K562 (cell line): Measurements from ENCODE around the gene TANK. TPM values are rescaled to one million over a fixed set of nuclear protein-coding genes. Genes with fewer than 3 reads are reported as not detected.

Experiments
- ATAC-seq: fragments of 200-7000 bp; cut with Tn5 transposase; 3 replicates; pipeline ENCODE4 v1.9.1; 2020; ENCODE audit warnings: moderate library complexity
- BruUV-seq: library from RNA; stranded (reverse); fragments of 400-500 nt; replicated peaks from 2 replicates; lab custom pipeline; 2021; lab: Mats Ljungman, UMichigan
- CTCF ChIA-PET: fragments of 300-600 bp; formaldehyde crosslinking; extraction: SDS; loops from one replicate; lab custom pipeline; 2021; ENCODE audit warnings: low intra/inter-chr PET ratio; lab: Yijun Ruan, JAX
- POLR2A ChIA-PET: fragments of 300-600, 350-650 bp; sonication (Branson Sonifier 250); formaldehyde crosslinking; extraction: SDS; loops from one replicate; lab custom pipeline; 2021; ENCODE audit warnings: antibody characterized with exemption, inconsistent platforms; lab: Yijun Ruan, JAX
- DNase-seq, 4 experiments: peaks; one replicate each; pipeline versions ENCODE4 v3.0.0 to v3.0.0-alpha.2; 2011 to 2018; ENCODE audit warnings: low spot score in 3 of 4, mixed read lengths in 3 of 4; ENCODE audit errors: extremely low read depth in 1 of 4
- FAIRE-seq: peaks from 2 replicates; lab custom pipeline; 2011; peaks lifted over from hg19 to GRCh38; lab: Jason Lieb, UNC
- H2AFZ ChIP-seq: 2 replicates; pipeline ENCODE4 v1.6.0; 2011; ENCODE audit warnings: low read depth, low read length, control low read depth, inconsistent platforms
- H3K27ac ChIP-seq: fragments of 200-600 bp; 3 replicates; pipeline ENCODE4 v1.8.0; 2011; ENCODE audit warnings: low read depth, mild to moderate bottlenecking, control low read depth, inconsistent platforms, low read length, moderate library complexity, mixed read lengths; ENCODE audit errors: extremely low read depth
- H3K27me3 ChIP-seq, 2 experiments: fragments of 300-600 bp in 1 of 2; 2 replicates in 1 of 2; 3 replicates in 1 of 2; pipeline versions ENCODE4 v1.6.0 to v1.8.0; 2011; ENCODE audit warnings: inconsistent platforms in 2 of 2, low read length in 2 of 2, mild to moderate bottlenecking in 1 of 2, mixed read lengths in 1 of 2, moderate library complexity in 1 of 2; ENCODE audit not compliant: control insufficient read depth in 2 of 2, insufficient read depth in 2 of 2
- H3K36me3 ChIP-seq: fragments of 300-600 bp; 3 replicates; pipeline ENCODE4 v1.8.0; 2011; ENCODE audit warnings: mild to moderate bottlenecking, low read length, inconsistent platforms; ENCODE audit not compliant: control insufficient read depth, insufficient read depth
- H3K4me1 ChIP-seq, 2 experiments: fragments of 200-600 bp in 1 of 2; replicated peaks in 1 of 2; 2 replicates in 1 of 2; 3 replicates in 1 of 2; pipeline versions ENCODE4 v1.5.1 to v1.8.0; 2011; ENCODE audit warnings: inconsistent platforms in 2 of 2, low read length in 2 of 2, mild to moderate bottlenecking in 1 of 2, mixed read lengths in 1 of 2, moderate library complexity in 1 of 2; ENCODE audit not compliant: control insufficient read depth in 2 of 2, insufficient read depth in 2 of 2
- H3K4me2 ChIP-seq: 2 replicates; pipeline ENCODE4 v1.6.1; 2011; ENCODE audit warnings: low read length, control low read depth, inconsistent platforms, mixed read lengths; ENCODE audit not compliant: insufficient read depth
- H3K4me3 ChIP-seq: fragments of 200-600 bp; sonication (generic), shearing (Covaris generic); 2 replicates; pipeline ENCODE4 v1.5.1; 2016; ENCODE audit warnings: control low read depth, inconsistent platforms
- H3K79me2 ChIP-seq: fragments of 200-600 bp; 3 replicates; pipeline ENCODE4 v1.8.0; 2011; ENCODE audit warnings: low read length, inconsistent platforms; ENCODE audit not compliant: control insufficient read depth, insufficient read depth
- H3K9ac ChIP-seq, 2 experiments: 2 replicates each; pipeline versions ENCODE4 v1.6.0 to v1.6.1; 2011; ENCODE audit warnings: low read depth in 2 of 2, low read length in 2 of 2, control low read depth in 1 of 2, inconsistent platforms in 1 of 2, mild to moderate bottlenecking in 1 of 2, mixed read lengths in 1 of 2; ENCODE audit not compliant: insufficient read depth in 1 of 2
- H3K9me1 ChIP-seq: one replicate; pipeline ENCODE4 v1.6.0; 2011; ENCODE audit warnings: inconsistent platforms, mild to moderate bottlenecking, low read length, moderate library complexity; ENCODE audit not compliant: control insufficient read depth, insufficient read depth
- H3K9me3 ChIP-seq: replicated peaks from 2 replicates; pipeline ENCODE4 v1.5.1; 2011; ENCODE audit warnings: low read depth, low read length, inconsistent platforms; ENCODE audit not compliant: control insufficient read depth, insufficient read depth
- H4K20me1 ChIP-seq: replicated peaks from 2 replicates; pipeline ENCODE4 v1.6.1; 2011; ENCODE audit warnings: low read length, inconsistent platforms, mixed read lengths; ENCODE audit not compliant: control insufficient read depth, insufficient read depth
- CREB3L1 ChIP-seq: fragments of 450-650 bp; IDR thresholded peaks from 2 replicates; pipeline ENCODE4 v1.6.1; 2014; ENCODE audit warnings: low read depth, mild to moderate bottlenecking, moderate library complexity, borderline replicate concordance
- LCOR ChIP-seq: sonication (generic); formaldehyde crosslinking; IDR thresholded peaks from 2 replicates; pipeline ENCODE4 v1.8.0; 2022; ENCODE audit warnings: mild to moderate bottlenecking, missing genetic modification reagents
- REST ChIP-seq, 2 experiments: fragments of 450-650 bp; formaldehyde crosslinking in 1 of 2; IDR thresholded peaks; 2 replicates each; pipeline versions ENCODE4 v1.4.0 to v1.6.1; 2014 to 2020; ENCODE audit warnings: mild to moderate bottlenecking in 2 of 2, borderline replicate concordance in 1 of 2, low read depth in 1 of 2
- RNF2 ChIP-seq: sonication (generic); IDR thresholded peaks from 2 replicates; pipeline ENCODE4 v1.6.1; 2016
- STAG1 ChIP-seq: sonication (generic); formaldehyde crosslinking; IDR thresholded peaks from 2 replicates; pipeline ENCODE4 v1.5.0; 2020; ENCODE audit warnings: missing genetic modification reagents, borderline replicate concordance
- STAT5B ChIP-seq: fragments of 250-450 bp; sonication (Bioruptor Pico); IDR thresholded peaks from 2 replicates; pipeline ENCODE4 v1.8.0; 2021; ENCODE audit warnings: mild to moderate bottlenecking, inconsistent platforms
- ZBTB2 ChIP-seq: fragments of 450-650 bp; IDR thresholded peaks from 2 replicates; pipeline ENCODE4 v1.6.1; 2016; ENCODE audit warnings: antibody characterized with exemption
- ZBTB34 ChIP-seq: fragments of 250-450 bp; sonication (Bioruptor Pico); IDR thresholded peaks from 2 replicates; pipeline ENCODE4 v1.8.0; 2021; ENCODE audit warnings: mild to moderate bottlenecking, moderate library complexity
- WGBS: fragments of 100-300 bp; shearing (Covaris generic); methylation state at CpG from one replicate; pipeline ENCODE4 v1.1.6; 2016; ENCODE audit warnings: low coverage, mixed read lengths; ENCODE audit not compliant: insufficient coverage; ENCODE audit errors: missing lambda C conversion rate; 5-methylcytosine and 5-hydroxymethylcytosine counted together
- in situ Hi-C: fragments of 300-500 bp; cut with MboI; formaldehyde crosslinking; loops from 4 replicates; pipeline ENCODE4 v1.15.0; 2018; ENCODE audit warnings: inconsistent platforms, mixed read lengths
- intact Hi-C: fragments of 100-400 bp; cut with micrococcal nuclease; formaldehyde crosslinking; loops from 2 replicates; pipeline ENCODE4 v1.14.2; 2022
- polyA plus RNA-seq, 8 experiments: library from polyadenylated mRNA; depleted of rRNA in 4 of 8; stranded (reverse) in 5 of 8; unstranded in 3 of 8; fragments of >200 nt; fragmentation: Nextera tagmentation in 2 of 8; fragmentation: Illumina TruSeq in 1 of 8; extraction: Ambion mirVana in 2 of 8; extraction: Trizol in 1 of 8; gene quantifications; 2 replicates each; pipeline versions ENCODE4 v1.2.1 to v1.2.3, GENCODE V29; 2011 to 2014; ENCODE audit warnings: inconsistent platforms in 1 of 8, missing spikeins in 1 of 8
- total RNA-seq, 7 experiments: library from RNA; depleted of rRNA in 6 of 7; stranded (reverse); fragments of >200 nt in 6 of 7; fragmentation: Illumina TruSeq in 2 of 7; extraction: Trizol in 2 of 7; gene quantifications; 2 replicates each; pipeline versions ENCODE4 v1.2.1 to v1.2.3, GENCODE V29; 2011 to 2021; ENCODE audit warnings: low replicate concordance in 1 of 7

Gene TANK
- total and polyA plus RNA-seq, 9 of the 15 experiments (the other 6 are each of a cell fraction or from before 2014, with no cell fraction given): 43.0 to 91.5 (median 54.4) TPM

- H3K9me3 ChIP-seq: 0 out of 2 replicates have a peak, but pooled peaks cover 3% of the 10 kb centered on the region
- no peak overlapping the region for H3K4me2 ChIP-seq
- H4K20me1 ChIP-seq: no peaks in the 10 kb centered on the region
- FAIRE-seq (no peak), ATAC-seq (no peak), DNase-seq (no peak)
- POLR2A ChIA-PET: no interaction called here
- no peak overlapping the region for H3K4me3 ChIP-seq
- H3K4me1 ChIP-seq: no peaks in the 10 kb centered on the region
- 10% methylated on average over 4 of the region's 4 CpGs for WGBS
- no peak overlapping the region for H3K9ac ChIP-seq
- H3K27ac ChIP-seq: no peak overlapping the region
- no peaks in the 10 kb centered on the region; a peak in 1 of 5 replicates for H3K27me3 ChIP-seq
- H3K79me2 ChIP-seq: no peaks in the 10 kb centered on the region
- BruUV-seq: no TSS peak
- CTCF ChIA-PET: no interaction called here
- no peaks in the 10 kb centered on the region for H3K9me1 ChIP-seq
- intact Hi-C loops: no loop called here
- in situ Hi-C loops: no loop called here
- no peak overlapping the region for H2AFZ ChIP-seq
- no peaks in the 10 kb centered on the region for H3K36me3 ChIP-seq
- no peak for TF ChIP-seq STAT5B (CRISPR knock-in tag)
- no peak for TF ChIP-seq CREB3L1
- TF ChIP-seq LCOR (CRISPR knock-in tag): no peak
- no peak for TF ChIP-seq RNF2
- no peak for TF ChIP-seq REST (IDR thresholded peaks at IDR 0.05; ENCODE audit: borderline replicate concordance)
- TF ChIP-seq REST (CRISPR knock-in tag; IDR thresholded peaks at IDR 0.05; ENCODE audit: low read depth): no peak
- no peak for TF ChIP-seq ZBTB2
- no peak for TF ChIP-seq STAG1 (CRISPR knock-in tag)
- TF ChIP-seq ZBTB34 (CRISPR knock-in tag): no peak
These were observed 9.5 kb upstream of the TANK start for GRCh38 chr2:161150704-161151103.
